K562 (cell line): ENCODE data around the gene GARIN5B. TPM values are rescaled to one million over a fixed set of nuclear protein-coding genes. Genes with fewer than 3 reads are reported as not detected.

Experiments
- HNRNPLL ChIP-seq: fragments of 200-400 bp; formaldehyde crosslinking; IDR thresholded peaks from 2 replicates; pipeline ENCODE4 v1.6.1; 2017; ENCODE audit warnings: low read length, low read depth, mild to moderate bottlenecking; ENCODE audit not compliant: poor library complexity, severe bottlenecking
- POLR3A ChIP-seq: IDR thresholded peaks from 2 replicates; pipeline ENCODE4 v1.6.1; 2011; ENCODE audit warnings: borderline replicate concordance, mild to moderate bottlenecking, moderate library complexity; ENCODE audit not compliant: insufficient read length, insufficient read depth; ENCODE audit errors: extremely low read depth
- RBFOX2 ChIP-seq: fragments of 200-400 bp; formaldehyde crosslinking; IDR thresholded peaks from 2 replicates; pipeline ENCODE4 v1.6.1; 2017; ENCODE audit warnings: low read depth, mild to moderate bottlenecking, low read length, moderate library complexity
- RUNX1 ChIP-seq: sonication (generic); IDR thresholded peaks from 2 replicates; pipeline ENCODE4 v1.6.1; 2016; ENCODE audit warnings: antibody characterized with exemption, low read depth
- SMAD1 ChIP-seq: fragments of 150-350 bp; IDR thresholded peaks from 2 replicates; pipeline ENCODE4 v1.6.1; 2014; ENCODE audit warnings: low read length, low read depth; ENCODE audit not compliant: partially characterized antibody
- ZBTB2 ChIP-seq: fragments of 450-650 bp; IDR thresholded peaks from 2 replicates; pipeline ENCODE4 v1.6.1; 2016; ENCODE audit warnings: antibody characterized with exemption
- ZBTB43 ChIP-seq: sonication (generic); formaldehyde crosslinking; IDR thresholded peaks from 2 replicates; pipeline ENCODE4 v1.8.0; 2023; ENCODE audit warnings: mild to moderate bottlenecking, missing genetic modification reagents
- ZNF239 ChIP-seq: fragments of 250-450 bp; sonication (Bioruptor Pico); IDR thresholded peaks from 2 replicates; pipeline ENCODE4 v1.4.0; 2020; ENCODE audit warnings: mild to moderate bottlenecking
- ZNF408 ChIP-seq: fragments of 250-450 bp; sonication (Bioruptor Pico); IDR thresholded peaks from 2 replicates; pipeline ENCODE4 v1.4.0; 2020; ENCODE audit warnings: low read depth, mild to moderate bottlenecking, moderate library complexity
- ZNF431 ChIP-seq: sonication (generic); formaldehyde crosslinking; IDR thresholded peaks from 2 replicates; pipeline ENCODE4 v1.8.0; 2022; ENCODE audit warnings: mild to moderate bottlenecking, missing genetic modification reagents
- ZNF512 ChIP-seq: IDR thresholded peaks from 2 replicates; pipeline ENCODE4 v1.6.1; 2016; ENCODE audit warnings: missing genetic modification characterization, missing compliant biosample characterization
- ZNF518B ChIP-seq: fragments of 250-450 bp; sonication (Bioruptor Pico); IDR thresholded peaks from 2 replicates; pipeline ENCODE4 v1.5.0; 2021; ENCODE audit warnings: mild to moderate bottlenecking, moderate library complexity
- ZNF740 ChIP-seq, 3 experiments: fragments of 200-800 bp in 1 of 3; sonication (Bioruptor generic) in 1 of 3; sonication (generic) in 1 of 3; formaldehyde crosslinking in 1 of 3; IDR thresholded peaks; 2 replicates each; pipeline versions ENCODE4 v1.6.1 to v1.8.0; 2016 to 2022; ENCODE audit warnings: mild to moderate bottlenecking in 2 of 3, missing compliant biosample characterization in 2 of 3, missing genetic modification characterization in 2 of 3, missing genetic modification reagents in 1 of 3
- polyA plus RNA-seq, 8 experiments: library from polyadenylated mRNA; depleted of rRNA in 4 of 8; stranded (reverse) in 5 of 8; unstranded in 3 of 8; fragments of >200 nt; fragmentation: Nextera tagmentation in 2 of 8; fragmentation: Illumina TruSeq in 1 of 8; extraction: Ambion mirVana in 2 of 8; extraction: Trizol in 1 of 8; gene quantifications; 2 replicates each; pipeline versions ENCODE4 v1.2.1 to v1.2.3, GENCODE V29; 2011 to 2014; ENCODE audit warnings: inconsistent platforms in 1 of 8, missing spikeins in 1 of 8
- total RNA-seq, 7 experiments: library from RNA; depleted of rRNA in 6 of 7; stranded (reverse); fragments of >200 nt in 6 of 7; fragmentation: Illumina TruSeq in 2 of 7; extraction: Trizol in 2 of 7; gene quantifications; 2 replicates each; pipeline versions ENCODE4 v1.2.1 to v1.2.3, GENCODE V29; 2011 to 2021; ENCODE audit warnings: low replicate concordance in 1 of 7

The GARIN5B gene
- total and polyA plus RNA-seq, 9 of the 15 experiments (the other 6 are each of a cell fraction or from before 2014, with no cell fraction given) = not detected

GRCh38 chr19:55339889-55340783 lies 22.9 kb downstream of the GARIN5B start (continued):
- TF ChIP-seq ZNF518B (CRISPR knock-in tag) (no peak), ZNF431 (CRISPR knock-in tag) (no peak), RUNX1 (no peak), POLR3A (no peak), HNRNPLL (no peak), SMAD1 (no peak), RBFOX2 (peak; percentile 85), ZBTB43 (CRISPR knock-in tag) (no peak), ZBTB2 (0 out of 2 replicates have a peak, but pooled peaks have one; percentile 21), ZNF512 (no peak), ZNF740 (CRISPR knock-in tag; IDR thresholded peaks at IDR 0.05) (peak; percentile 95), ZNF740 (tag; IDR thresholded peaks at IDR 0.05) (peak in 1 of 2 experiments; percentile 90; a peak in 2 of 4 replicates), ZNF408 (CRISPR knock-in tag) (no peak), ZNF239 (no peak)
